Hepatocyte (in vitro differentiated cells): ENCODE data around the gene HIP1. TPM values are rescaled to one million over a fixed set of nuclear protein-coding genes. Genes with fewer than 3 reads are reported as not detected.

Source experiments
- DNase-seq: peaks from one replicate; pipeline ENCODE4 v3.0.0-alpha.2; 2016; ENCODE audit warnings: low spot score
- H2AFZ ChIP-seq: fragments of 200-600 bp; sonication (generic); 2 replicates; pipeline ENCODE4 v1.6.0; 2016; ENCODE audit warnings: antibody characterized with exemption, mild to moderate bottlenecking
- H3K27ac ChIP-seq: fragments of 200-600 bp; sonication (generic); 2 replicates; pipeline ENCODE4 v1.5.1; 2016; ENCODE audit warnings: mild to moderate bottlenecking
- H3K27me3 ChIP-seq: fragments of 200-600 bp; sonication (generic); 2 replicates; pipeline ENCODE4 v1.6.1; 2016
- H3K36me3 ChIP-seq: fragments of 200-600 bp; sonication (generic); replicated peaks from 2 replicates; pipeline ENCODE4 v1.5.1; 2016; ENCODE audit warnings: low read depth; ENCODE audit not compliant: insufficient read depth
- H3K4me1 ChIP-seq: fragments of 200-600 bp; sonication (generic); 2 replicates; pipeline ENCODE4 v1.5.1; 2016; ENCODE audit warnings: mild to moderate bottlenecking, moderate library complexity; ENCODE audit not compliant: insufficient read depth
- H3K4me2 ChIP-seq: fragments of 200-600 bp; sonication (generic); 2 replicates; pipeline ENCODE4 v1.6.0; 2016
- H3K4me3 ChIP-seq: fragments of 200-600 bp; sonication (generic); 2 replicates; pipeline ENCODE4 v1.5.1; 2016; ENCODE audit warnings: mild to moderate bottlenecking
- H3K79me2 ChIP-seq: fragments of 200-600 bp; sonication (generic); 2 replicates; pipeline ENCODE4 v1.6.0; 2017; ENCODE audit warnings: mild to moderate bottlenecking
- H3K9me2 ChIP-seq: fragments of 200-600 bp; sonication (generic); replicated peaks from 2 replicates; pipeline ENCODE4 v1.6.0; 2017; ENCODE audit warnings: mild to moderate bottlenecking; ENCODE audit not compliant: insufficient read depth
- H3K9me3 ChIP-seq: fragments of 200-600 bp; sonication (generic); 2 replicates; pipeline ENCODE4 v1.5.1; 2016; ENCODE audit warnings: low read depth, mild to moderate bottlenecking
- H4K20me1 ChIP-seq: fragments of 200-600 bp; sonication (generic); 2 replicates; pipeline ENCODE4 v1.6.0; 2016; ENCODE audit warnings: mild to moderate bottlenecking; ENCODE audit not compliant: insufficient read depth, poor library complexity, severe bottlenecking
- EZH2 ChIP-seq: fragments of 200-600 bp; sonication (generic); IDR thresholded peaks from 2 replicates; pipeline ENCODE4 v1.6.1; 2016; ENCODE audit warnings: antibody characterized with exemption, mild to moderate bottlenecking, borderline replicate concordance
- EZH2phosphoT487 ChIP-seq: fragments of 200-600 bp; sonication (generic); IDR thresholded peaks from one replicate; pipeline ENCODE4 v1.6.1; 2018; ENCODE audit warnings: antibody characterized with exemption, mild to moderate bottlenecking, low read depth, moderate library complexity; ENCODE audit not compliant: unreplicated experiment, severe bottlenecking
- WGBS: methylation state at CpG from one replicate; pipeline ENCODE4 v1.1.6; 2016; ENCODE audit warnings: low lambda C conversion rate; ENCODE audit errors: missing lambda C conversion rate; 5-methylcytosine and 5-hydroxymethylcytosine counted together
- polyA plus RNA-seq: library from polyadenylated mRNA; unstranded; fragments of >200 nt; fragmentation: Nextera tagmentation; extraction: Ambion mirVana; gene quantifications from 2 replicates; pipeline ENCODE4 v1.2.1, GENCODE V29; 2016
- total RNA-seq: library from RNA; depleted of rRNA; stranded (reverse); fragments of >200 nt; gene quantifications from 2 replicates; pipeline ENCODE4 v1.2.3, GENCODE V29; 2014
- TF ChIP-seq, protein P1 (sequence below): fragments of 200-600 bp; sonication (generic); IDR thresholded peaks from 2 replicates; pipeline ENCODE4 v1.5.1; 2016; ENCODE audit warnings: antibody characterized with exemption, mild to moderate bottlenecking; ENCODE audit not compliant: poor library complexity

HIP1 gene
- total and polyA plus RNA-seq, 2 experiments from 2014 or later, result 8.3 to 14.5 TPM

GRCh38 chr7:75702515-75702914, 36.2 kb downstream of the HIP1 start:
- WGBS, result 92% methylated on average over 4 of the region's 4 CpGs
- Histone ChIP-seq H3K4me2 (no peak overlapping the region), H4K20me1 (no peaks in the 10 kb centered on the region), H3K4me1 (no peaks in the 10 kb centered on the region), H3K27ac (no peak overlapping the region), H3K36me3 (no peaks in the 10 kb centered on the region), H3K9me2 (no peaks in the 10 kb centered on the region), H3K27me3 (no peaks in the 10 kb centered on the region), H3K4me3 (no peak overlapping the region), H3K79me2 (no peaks in the 10 kb centered on the region), H3K9me3 (no peaks in the 10 kb centered on the region), H2AFZ (no peak overlapping the region)
- no peak for DNase-seq
- TF ChIP-seq EZH2phosphoT487, result no peak
- TF ChIP-seq EZH2, result no peak
- TF ChIP-seq, protein P1, sequence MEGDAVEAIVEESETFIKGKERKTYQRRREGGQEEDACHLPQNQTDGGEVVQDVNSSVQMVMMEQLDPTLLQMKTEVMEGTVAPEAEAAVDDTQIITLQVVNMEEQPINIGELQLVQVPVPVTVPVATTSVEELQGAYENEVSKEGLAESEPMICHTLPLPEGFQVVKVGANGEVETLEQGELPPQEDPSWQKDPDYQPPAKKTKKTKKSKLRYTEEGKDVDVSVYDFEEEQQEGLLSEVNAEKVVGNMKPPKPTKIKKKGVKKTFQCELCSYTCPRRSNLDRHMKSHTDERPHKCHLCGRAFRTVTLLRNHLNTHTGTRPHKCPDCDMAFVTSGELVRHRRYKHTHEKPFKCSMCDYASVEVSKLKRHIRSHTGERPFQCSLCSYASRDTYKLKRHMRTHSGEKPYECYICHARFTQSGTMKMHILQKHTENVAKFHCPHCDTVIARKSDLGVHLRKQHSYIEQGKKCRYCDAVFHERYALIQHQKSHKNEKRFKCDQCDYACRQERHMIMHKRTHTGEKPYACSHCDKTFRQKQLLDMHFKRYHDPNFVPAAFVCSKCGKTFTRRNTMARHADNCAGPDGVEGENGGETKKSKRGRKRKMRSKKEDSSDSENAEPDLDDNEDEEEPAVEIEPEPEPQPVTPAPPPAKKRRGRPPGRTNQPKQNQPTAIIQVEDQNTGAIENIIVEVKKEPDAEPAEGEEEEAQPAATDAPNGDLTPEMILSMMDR, result no peak

DNA sequence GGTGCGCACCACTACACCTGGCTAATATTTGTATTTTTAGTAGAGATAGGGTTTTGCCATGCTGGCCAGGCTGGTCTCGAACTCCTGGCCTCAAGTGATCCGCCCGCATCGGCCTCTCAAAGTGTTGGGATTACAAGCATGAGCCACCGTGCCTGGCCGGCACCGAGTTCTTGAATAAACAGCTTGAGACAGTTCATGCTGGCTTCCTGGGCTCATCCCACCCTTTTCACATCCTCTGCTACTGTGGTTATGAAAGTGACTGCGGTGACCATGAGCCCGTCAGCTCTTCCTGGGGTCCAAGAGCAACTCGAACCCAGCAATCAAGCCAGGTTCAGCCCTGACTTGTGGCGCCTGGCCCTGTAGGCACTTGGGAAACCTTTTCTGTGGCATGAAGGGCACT, 38.7 kb downstream of the HIP1 start:
- Histone ChIP-seq H3K27me3 (no peaks in the 10 kb centered on the region), H3K36me3 (no peaks in the 10 kb centered on the region), H3K4me3 (no peak overlapping the region), H3K27ac (no peak overlapping the region), H3K4me2 (no peak overlapping the region), H3K9me3 (no peaks in the 10 kb centered on the region), H4K20me1 (no peaks in the 10 kb centered on the region), H2AFZ (no peak overlapping the region), H3K9me2 (no peaks in the 10 kb centered on the region), H3K79me2 (no peaks in the 10 kb centered on the region), H3K4me1 (no peaks in the 10 kb centered on the region)
- no peak for DNase-seq
- WGBS, result 94% methylated on average over 12 of the region's 12 CpGs
- TF ChIP-seq EZH2phosphoT487 (no peak), EZH2 (no peak)
- TF ChIP-seq, protein P1, result no peak

- Histone ChIP-seq H3K79me2 (no peaks in the 10 kb centered on the region), H2AFZ (no peak overlapping the region), H3K9me3 (no peaks in the 10 kb centered on the region), H3K4me2 (no peak overlapping the region), H3K36me3 (no peaks in the 10 kb centered on the region), H3K27ac (no peak overlapping the region), H3K4me1 (no peaks in the 10 kb centered on the region), H3K27me3 (no peaks in the 10 kb centered on the region), H3K9me2 (no peaks in the 10 kb centered on the region), H4K20me1 (no peaks in the 10 kb centered on the region), H3K4me3 (no peak overlapping the region)
- TF ChIP-seq EZH2, result no peak
- TF ChIP-seq EZH2phosphoT487, result no peak
- TF ChIP-seq, protein P1, result no peak
- no peak for DNase-seq
Measured at GRCh38 chr7:75698358-75698757, 40.4 kb downstream of the HIP1 start.
